GM18858 (cell line): ENCODE results near the gene FOS.
"Not testable (repeated sequence)": the region's sequence is repeated elsewhere in the genome, so short reads cannot be mapped to it uniquely, and the experiment has no call there.

Experiments used
- ATAC-seq: cut with Tn5 transposase; IDR thresholded peaks from one replicate; pipeline ENCODE4 v1.9.1; 2021; ENCODE audit not compliant: unreplicated experiment

Gene FOS

DNA sequence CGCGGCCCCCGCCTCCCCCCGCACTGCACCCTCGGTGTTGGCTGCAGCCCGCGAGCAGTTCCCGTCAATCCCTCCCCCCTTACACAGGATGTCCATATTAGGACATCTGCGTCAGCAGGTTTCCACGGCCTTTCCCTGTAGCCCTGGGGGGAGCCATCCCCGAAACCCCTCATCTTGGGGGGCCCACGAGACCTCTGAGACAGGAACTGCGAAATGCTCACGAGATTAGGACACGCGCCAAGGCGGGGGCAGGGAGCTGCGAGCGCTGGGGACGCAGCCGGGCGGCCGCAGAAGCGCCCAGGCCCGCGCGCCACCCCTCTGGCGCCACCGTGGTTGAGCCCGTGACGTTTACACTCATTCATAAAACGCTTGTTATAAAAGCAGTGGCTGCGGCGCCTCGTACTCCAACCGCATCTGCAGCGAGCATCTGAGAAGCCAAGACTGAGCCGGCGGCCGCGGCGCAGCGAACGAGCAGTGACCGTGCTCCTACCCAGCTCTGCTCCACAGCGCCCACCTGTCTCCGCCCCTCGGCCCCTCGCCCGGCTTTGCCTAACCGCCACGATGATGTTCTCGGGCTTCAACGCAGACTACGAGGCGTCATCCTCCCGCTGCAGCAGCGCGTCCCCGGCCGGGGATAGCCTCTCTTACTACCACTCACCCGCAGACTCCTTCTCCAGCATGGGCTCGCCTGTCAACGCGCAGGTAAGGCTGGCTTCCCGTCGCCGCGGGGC, at the start of gene FOS:
TSS of gene FOS (plus strand) at position 407 of the 731 bp plus-strand sequence. CDS start at position 562, 155 bp downstream.
- peak; percentile 55 for ATAC-seq

DNA sequence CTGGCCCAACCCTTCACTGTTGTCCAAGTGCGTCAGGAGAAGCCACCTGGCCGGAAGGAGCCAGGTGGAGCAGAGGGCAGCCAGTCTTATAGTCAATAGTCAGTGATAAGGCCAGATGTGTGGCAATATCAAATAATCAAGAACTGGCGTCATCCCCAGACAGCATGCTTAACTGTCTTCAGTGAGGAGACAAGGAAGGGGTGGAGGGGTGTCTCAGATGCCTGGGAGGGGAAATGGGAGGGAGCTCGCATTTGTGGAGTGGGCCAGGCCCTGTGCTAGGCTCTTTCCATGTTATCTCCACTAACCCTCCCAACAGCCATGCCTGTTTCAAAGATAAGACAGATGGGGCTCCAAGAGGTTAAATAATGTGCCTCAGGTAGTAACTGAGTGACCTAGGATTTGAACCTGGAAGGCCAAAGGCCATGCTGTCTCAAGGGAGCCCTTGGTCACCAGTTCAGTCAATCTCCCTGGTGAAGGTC, 48.9 kb upstream of the FOS start:
- ATAC-seq: no peak

- no peak for ATAC-seq
Observed at GRCh38 chr14:75230140-75230792, 48.4 kb upstream of the FOS start.

DNA sequence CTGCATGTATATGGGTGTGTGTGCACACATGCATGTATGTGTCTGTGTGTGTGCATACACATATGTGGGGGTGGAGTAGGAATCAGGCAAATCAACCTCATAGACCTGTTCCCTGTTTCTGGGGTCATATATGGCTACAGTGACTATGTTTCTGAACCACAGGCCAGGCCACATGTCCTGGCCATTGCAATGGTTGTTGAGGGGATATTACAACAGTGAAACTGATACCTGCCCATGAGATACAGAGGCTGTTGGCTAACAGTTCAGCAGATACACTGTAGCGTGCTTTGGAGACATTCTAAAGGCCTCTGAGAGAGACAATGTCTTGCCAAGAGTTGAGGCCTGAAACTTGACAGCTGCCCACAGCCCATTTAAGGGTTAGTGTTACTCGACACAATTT, 47.3 kb upstream of the FOS start:
- ATAC-seq: peak; percentile 46

GRCh38 chr14:75232191-75232590, 46.4 kb upstream of the FOS start:
- ATAC-seq: no peak

DNA sequence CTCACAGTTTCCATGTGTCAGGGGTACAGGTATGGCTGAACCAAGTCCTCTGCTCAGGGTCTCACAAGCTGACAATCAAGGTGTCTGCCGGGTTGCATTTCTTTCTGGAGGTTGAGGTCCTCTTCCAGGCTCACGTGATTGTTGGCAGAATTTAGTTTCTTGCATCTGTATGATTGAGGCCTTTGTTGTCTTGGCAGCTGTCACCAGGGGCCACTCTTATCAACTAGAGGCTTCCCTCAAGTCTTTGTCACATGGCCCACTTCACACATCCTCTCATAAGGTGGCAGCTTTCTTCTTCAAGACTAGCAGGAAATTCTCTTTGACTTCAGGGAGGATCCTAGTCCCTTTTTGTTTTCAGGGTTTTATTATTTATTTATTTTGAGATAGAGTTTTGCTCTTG, 46.0 kb upstream of the FOS start:
- ATAC-seq: no peak

GRCh38 chr14:75234173-75235115, 44.2 kb upstream of the FOS start:
- ATAC-seq: no peak

DNA sequence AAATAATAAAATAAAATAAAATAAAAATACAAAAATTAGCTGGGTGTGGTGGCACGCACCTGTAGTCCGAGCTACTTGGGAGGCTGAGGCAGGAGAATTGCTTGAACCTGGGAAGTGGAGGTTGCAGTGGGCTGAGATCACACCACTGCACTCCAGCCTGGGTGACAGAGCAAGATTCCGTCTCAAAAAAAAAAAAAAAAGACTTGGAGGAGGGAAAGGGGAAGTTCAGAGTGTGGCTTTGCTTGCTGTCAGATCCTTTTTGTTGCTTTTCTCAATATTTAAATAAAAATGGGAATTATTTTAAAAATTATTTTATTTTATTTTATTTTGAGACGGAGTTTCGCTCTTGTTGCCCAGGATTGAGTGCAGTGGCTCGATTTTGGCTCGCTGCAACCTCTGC, 43.4 kb upstream of the FOS start:
- not testable (repeated sequence) for ATAC-seq

DNA sequence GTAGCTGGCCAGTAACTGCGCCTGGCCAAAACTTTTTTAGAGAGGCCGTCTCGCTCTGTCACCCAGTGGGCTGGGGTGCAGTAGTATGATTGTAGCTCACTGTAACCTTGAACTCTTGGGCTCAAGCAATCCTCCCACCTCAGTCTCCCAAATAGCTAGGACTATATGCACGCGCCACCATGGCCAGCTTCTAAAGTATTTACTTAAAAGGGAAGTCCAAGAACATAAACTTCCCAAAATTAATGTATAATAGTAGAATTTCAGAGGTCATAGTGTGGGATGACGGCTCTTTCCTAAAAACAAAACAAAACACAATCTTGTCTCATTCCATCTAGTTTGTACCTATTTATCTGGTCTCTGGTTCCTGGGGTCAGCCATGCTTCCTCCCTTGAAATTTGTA, 42.2 kb upstream of the FOS start:
- ATAC-seq: no peak

GRCh38 chr14:75236901-75237419, 41.7 kb upstream of the FOS start:
- no peak for ATAC-seq

GRCh38 chr14:75238756-75239455, 39.7 kb upstream of the FOS start:
- no peak for ATAC-seq

DNA sequence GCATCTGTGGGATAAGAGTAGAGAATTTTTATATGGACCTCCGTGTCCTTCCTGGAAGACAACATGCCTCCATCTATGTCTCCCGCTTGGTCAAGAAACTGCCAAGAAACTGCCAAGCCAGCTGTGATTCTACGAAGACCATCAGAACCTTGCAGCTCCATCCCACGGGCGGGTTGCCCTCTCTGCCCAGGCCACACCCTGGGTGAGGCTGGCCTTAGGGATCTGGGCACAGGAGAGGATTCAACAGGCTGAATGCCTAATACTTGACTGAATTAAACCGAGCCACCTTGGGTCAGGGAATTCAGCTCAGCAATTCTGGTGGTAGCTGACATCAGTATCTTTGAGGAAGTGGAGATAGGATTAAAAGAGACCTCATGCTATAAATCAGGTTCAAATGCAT, 37.8 kb upstream of the FOS start:
- ATAC-seq: no peak

DNA sequence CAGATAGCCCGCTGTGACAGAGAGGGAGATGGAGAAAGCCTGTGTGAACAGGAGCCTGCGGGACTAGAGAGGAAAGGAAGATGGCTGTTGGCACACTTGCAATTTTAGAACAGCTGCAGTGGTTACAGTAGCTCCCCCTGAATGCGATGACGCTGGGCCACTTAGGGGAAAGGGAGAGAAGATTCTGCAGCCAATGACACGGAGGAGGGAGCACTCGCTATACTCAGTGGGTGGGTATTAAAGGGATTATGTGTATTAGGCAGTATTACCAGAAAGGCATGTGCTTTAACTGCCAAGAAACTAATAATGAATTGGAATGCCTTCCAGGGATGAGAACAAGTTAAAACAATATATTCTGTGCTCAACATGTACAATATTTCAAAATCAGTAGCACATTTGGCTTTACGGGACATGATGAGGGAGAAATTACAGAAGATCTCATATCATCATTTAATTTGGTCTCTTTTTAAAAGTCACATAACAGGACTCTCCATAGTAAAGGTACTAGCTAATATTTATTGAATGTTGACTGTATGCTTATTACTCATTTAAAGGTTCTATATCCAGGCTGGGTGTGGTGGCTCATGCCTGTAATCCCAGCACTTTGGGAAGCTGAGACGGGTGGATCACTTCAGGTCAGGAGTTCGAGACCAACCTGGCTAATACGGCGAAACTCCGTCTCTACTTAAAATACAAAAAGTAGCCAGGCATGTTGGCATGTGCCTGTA, 35.9 kb upstream of the FOS start:
- ATAC-seq: no peak

DNA sequence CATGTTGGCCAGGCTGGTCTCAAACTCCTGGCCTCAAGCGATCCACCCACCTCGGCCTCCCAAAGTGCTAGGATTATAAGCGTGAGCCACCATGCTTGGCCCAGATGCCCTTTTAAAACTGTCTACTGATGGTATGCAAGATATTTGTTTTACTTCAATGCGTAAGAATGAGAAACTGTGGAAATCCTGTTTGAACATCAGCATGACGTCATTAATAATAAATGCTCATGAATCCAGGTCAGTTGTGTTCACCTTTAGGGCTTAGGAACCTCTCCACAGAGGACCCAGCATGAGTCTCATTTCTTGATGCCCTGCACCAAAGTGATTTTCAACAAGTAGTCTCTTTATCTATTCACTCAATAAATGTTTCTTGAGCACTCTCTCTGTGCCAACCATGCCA, 34.5 kb upstream of the FOS start:
- no peak for ATAC-seq

GRCh38 chr14:75246546-75247285, 31.9 kb upstream of the FOS start:
- no peak for ATAC-seq

- no peak for ATAC-seq
Observed at GRCh38 chr14:75247286-75247922, 31.2 kb upstream of the FOS start.

DNA sequence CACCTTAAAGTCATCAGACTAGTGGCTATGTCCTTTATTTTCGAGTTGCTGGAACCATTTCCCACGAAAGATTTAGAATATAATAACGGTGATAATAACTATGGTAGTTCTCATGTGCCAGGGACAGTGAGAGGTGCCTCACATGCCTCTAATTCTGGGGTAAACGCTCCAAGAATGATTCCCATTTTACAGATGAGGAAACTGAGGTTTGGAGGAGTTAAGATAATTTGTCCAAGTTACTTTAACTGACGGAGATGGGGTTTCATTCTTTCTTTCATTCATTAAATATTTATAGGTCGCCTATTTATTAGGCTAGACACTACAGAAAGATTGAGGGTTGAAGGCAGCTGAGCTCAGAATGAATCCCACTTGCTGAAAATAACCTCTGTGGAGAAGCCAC, 30.7 kb upstream of the FOS start:
- ATAC-seq: no peak

- ATAC-seq: peak; percentile 84
Observed at GRCh38 chr14:75249251-75249957, 29.2 kb upstream of the FOS start.
